GM23248 (cell line): ENCODE data around the gene KCNN4. TPM values are rescaled to one million over a fixed set of nuclear protein-coding genes. Genes with fewer than 3 reads are reported as not detected.

ENCODE experiments used
- DNase-seq: peaks from one replicate; pipeline ENCODE4 v3.0.0-alpha.2; 2015
- H2AFZ ChIP-seq: fragments of 200-600 bp; sonication (generic); 2 replicates; pipeline ENCODE4 v1.6.1; 2016; ENCODE audit warnings: antibody characterized with exemption
- H3F3A ChIP-seq: fragments of 200-600 bp; sonication (generic); 2 replicates; pipeline ENCODE4 v1.6.1; 2016; ENCODE audit warnings: mild to moderate bottlenecking, antibody characterized with exemption, mixed run types; ENCODE audit not compliant: insufficient read depth
- H3K27ac ChIP-seq: fragments of 200-600 bp; sonication (generic); 2 replicates; pipeline ENCODE4 v1.5.1; 2016; ENCODE audit warnings: mild to moderate bottlenecking
- H3K27me3 ChIP-seq: fragments of 200-600 bp; sonication (generic); replicated peaks from 2 replicates; pipeline ENCODE4 v1.6.1; 2016; ENCODE audit warnings: mild to moderate bottlenecking; ENCODE audit not compliant: insufficient read depth
- H3K36me3 ChIP-seq: fragments of 200-600 bp; sonication (generic); 2 replicates; pipeline ENCODE4 v1.6.1; 2016; ENCODE audit warnings: low read depth, mild to moderate bottlenecking
- H3K4me1 ChIP-seq: fragments of 200-600 bp; sonication (generic); 2 replicates; pipeline ENCODE4 v1.6.1; 2016; ENCODE audit warnings: mild to moderate bottlenecking; ENCODE audit not compliant: insufficient read depth
- H3K4me2 ChIP-seq: fragments of 200-600 bp; sonication (generic); one replicate; pipeline ENCODE4 v1.6.1; 2016; ENCODE audit warnings: mild to moderate bottlenecking; ENCODE audit not compliant: unreplicated experiment
- H3K4me3 ChIP-seq: fragments of 200-600 bp; sonication (generic); 2 replicates; pipeline ENCODE4 v1.5.1; 2016; ENCODE audit warnings: mild to moderate bottlenecking
- H3K79me2 ChIP-seq: fragments of 200-600 bp; sonication (generic); 2 replicates; pipeline ENCODE4 v1.6.1; 2016; ENCODE audit warnings: mild to moderate bottlenecking; ENCODE audit not compliant: insufficient read depth
- H3K9ac ChIP-seq: fragments of 200-600 bp; sonication (generic); 2 replicates; pipeline ENCODE4 v1.6.1; 2016; ENCODE audit warnings: mild to moderate bottlenecking
- H3K9me2 ChIP-seq: fragments of 200-600 bp; sonication (generic); 2 replicates; pipeline ENCODE4 v1.6.1; 2016; ENCODE audit warnings: mixed run types, mild to moderate bottlenecking, moderate library complexity; ENCODE audit not compliant: insufficient read depth
- H3K9me3 ChIP-seq: fragments of 200-600 bp; sonication (generic); one replicate; pipeline ENCODE4 v1.6.1; 2017; ENCODE audit warnings: low read depth
- H4K20me1 ChIP-seq: fragments of 200-600 bp; sonication (generic); 2 replicates; pipeline ENCODE4 v1.6.0; 2016; ENCODE audit not compliant: insufficient read depth
- EZH2 ChIP-seq: fragments of 200-600 bp; sonication (generic); IDR thresholded peaks from 2 replicates; pipeline ENCODE4 v1.6.1; 2018; ENCODE audit warnings: antibody characterized with exemption, mild to moderate bottlenecking; ENCODE audit not compliant: insufficient read depth, poor library complexity, severe bottlenecking
- EZH2phosphoT487 ChIP-seq: fragments of 200-600 bp; sonication (generic); IDR thresholded peaks from 2 replicates; pipeline ENCODE4 v1.6.1; 2018; ENCODE audit warnings: antibody characterized with exemption, moderate library complexity, mild to moderate bottlenecking, low read depth; ENCODE audit not compliant: insufficient read depth
- whole genome bisulfite sequencing, 2 experiments: methylation state at CpG; one replicate each; pipeline ENCODE4 v1.1.6; 2015 to 2017; ENCODE audit warnings: low lambda C conversion rate in 2 of 2, low coverage in 1 of 2; ENCODE audit errors: missing lambda C conversion rate in 2 of 2; 5-methylcytosine and 5-hydroxymethylcytosine counted together
- in situ Hi-C: fragments of 300-500 bp; cut with MboI; formaldehyde crosslinking; loops from 2 replicates; pipeline ENCODE4 v1.15.0; 2020
- polyA plus RNA-seq: library from polyadenylated mRNA; unstranded; fragments of >200 nt; fragmentation: Nextera tagmentation; extraction: Ambion mirVana; gene quantifications from 2 replicates; pipeline ENCODE4 v1.2.1, GENCODE V29; 2016
- total RNA-seq: library from RNA; depleted of rRNA; stranded (reverse); fragments of >200 nt; shearing (Covaris generic); gene quantifications from 2 replicates; pipeline ENCODE4 v1.2.3, GENCODE V29; 2014

Gene KCNN4
- total and polyA plus RNA-seq, 2 experiments from 2014 or later = 9.4 to 13.7 TPM

- 36 to 38% methylated on average over 8 of the region's 8 CpGs for WGBS, 2 experiments
Measured at GRCh38 chr19:43723588-43723987, 57.2 kb downstream of the KCNN4 start.

GRCh38 chr19:43721469-43722048 is 59.2 kb downstream of the KCNN4 start:
- Histone ChIP-seq H3K9ac (no peak overlapping the region), H4K20me1 (no peaks in the 10 kb centered on the region), H3F3A (no peaks in the 10 kb centered on the region), H2AFZ (no peak overlapping the region), H3K79me2 (no peaks in the 10 kb centered on the region), H3K36me3 (no peaks in the 10 kb centered on the region), H3K27me3 (no peaks in the 10 kb centered on the region), H3K4me2 (no peak overlapping the region), H3K4me1 (no peaks in the 10 kb centered on the region), H3K9me3 (no peaks in the 10 kb centered on the region), H3K9me2 (no peaks in the 10 kb centered on the region), H3K4me3 (no peak overlapping the region), H3K27ac (no peak overlapping the region)
- 66 to 69% methylated on average over 5 of the region's 5 CpGs for WGBS, 2 experiments
- DNase-seq = no peak
- in situ Hi-C loops = no loop called here
- TF ChIP-seq EZH2phosphoT487 = no peak
- TF ChIP-seq EZH2 = no peak

More at GRCh38 chr19:43723588-43723987, 57.2 kb downstream of the KCNN4 start:
- H3K27ac ChIP-seq = no peak overlapping the region
- peak; percentile 31 for DNase-seq
- in situ Hi-C loops = no loop called here
- H4K20me1 ChIP-seq = no peaks in the 10 kb centered on the region
- no peaks in the 10 kb centered on the region for H3K4me1 ChIP-seq
- no peaks in the 10 kb centered on the region for H3F3A ChIP-seq
- no peak overlapping the region for H3K4me2 ChIP-seq
- H3K4me3 ChIP-seq = no peak overlapping the region
- no peak overlapping the region for H2AFZ ChIP-seq
- no peaks in the 10 kb centered on the region for H3K36me3 ChIP-seq
- no peaks in the 10 kb centered on the region for H3K27me3 ChIP-seq
- no peak overlapping the region for H3K9ac ChIP-seq
- H3K79me2 ChIP-seq = no peaks in the 10 kb centered on the region
- no peaks in the 10 kb centered on the region for H3K9me2 ChIP-seq
- no peak for TF ChIP-seq EZH2phosphoT487
- no peak for TF ChIP-seq EZH2
- no peaks in the 10 kb centered on the region for H3K9me3 ChIP-seq

- Histone ChIP-seq H3K27me3 (no peaks in the 10 kb centered on the region), H3K4me2 (no peak overlapping the region), H3F3A (no peaks in the 10 kb centered on the region), H3K79me2 (no peaks in the 10 kb centered on the region), H3K9me2 (no peaks in the 10 kb centered on the region), H3K4me3 (no peak overlapping the region), H3K36me3 (no peaks in the 10 kb centered on the region), H3K9me3 (no peaks in the 10 kb centered on the region), H4K20me1 (no peaks in the 10 kb centered on the region), H2AFZ (no peak overlapping the region), H3K4me1 (no peaks in the 10 kb centered on the region), H3K9ac (no peak overlapping the region), H3K27ac (no peak overlapping the region)
- in situ Hi-C loops = no loop called here
- TF ChIP-seq EZH2phosphoT487 (no peak), EZH2 (no peak)
- peak; percentile 77 for DNase-seq
- WGBS, 2 experiments = 33 to 35% methylated on average over 10 of the region's 10 CpGs
Measured at GRCh38 chr19:43720936-43721335, 59.8 kb downstream of the KCNN4 start.

GRCh38 chr19:43719918-43720317 is 60.9 kb downstream of the KCNN4 start:
- in situ Hi-C loops = no loop called here
- H3K4me3 ChIP-seq = no peak overlapping the region
- no peak for DNase-seq
- H3F3A ChIP-seq = no peaks in the 10 kb centered on the region
- no peak overlapping the region for H3K27ac ChIP-seq
- H3K79me2 ChIP-seq = no peaks in the 10 kb centered on the region
- TF ChIP-seq EZH2 (no peak), EZH2phosphoT487 (no peak)
- H3K4me1 ChIP-seq = no peaks in the 10 kb centered on the region
- H3K4me2 ChIP-seq = no peak overlapping the region
- WGBS, 2 experiments = 62 to 76% methylated on average over 3 to 5 of the region's 5 CpGs
- no peaks in the 10 kb centered on the region for H3K9me3 ChIP-seq
- H4K20me1 ChIP-seq = no peaks in the 10 kb centered on the region
- H3K9me2 ChIP-seq = no peaks in the 10 kb centered on the region
- H3K27me3 ChIP-seq = no peaks in the 10 kb centered on the region
- H3K9ac ChIP-seq = no peak overlapping the region
- H2AFZ ChIP-seq = no peak overlapping the region
- no peaks in the 10 kb centered on the region for H3K36me3 ChIP-seq

GRCh38 chr19:43719378-43719868 is 61.4 kb downstream of the KCNN4 start:
- H3K4me3 ChIP-seq = no peak overlapping the region
- no peak for DNase-seq
- no peaks in the 10 kb centered on the region for H3F3A ChIP-seq
- no peak for TF ChIP-seq EZH2
- no peak for TF ChIP-seq EZH2phosphoT487
- H3K9ac ChIP-seq = no peak overlapping the region
- no peaks in the 10 kb centered on the region for H3K9me2 ChIP-seq
- H3K27ac ChIP-seq = no peak overlapping the region
- no peaks in the 10 kb centered on the region for H4K20me1 ChIP-seq
- no peaks in the 10 kb centered on the region for H3K27me3 ChIP-seq
- no peaks in the 10 kb centered on the region for H3K4me1 ChIP-seq
- no peaks in the 10 kb centered on the region for H3K9me3 ChIP-seq
- in situ Hi-C loops = no loop called here
- H3K79me2 ChIP-seq = no peaks in the 10 kb centered on the region
- H3K36me3 ChIP-seq = no peaks in the 10 kb centered on the region
- 89% methylated on average over 32 to 35 of the region's 37 CpGs for WGBS, 2 experiments
- H3K4me2 ChIP-seq = no peak overlapping the region
- H2AFZ ChIP-seq = no peak overlapping the region
